ENCODE results near the gene ETV6.

GRCh38 chr12:11769723-11770514, 120.4 kb downstream of the ETV6 start:
- TF ChIP-seq, protein P1, sequence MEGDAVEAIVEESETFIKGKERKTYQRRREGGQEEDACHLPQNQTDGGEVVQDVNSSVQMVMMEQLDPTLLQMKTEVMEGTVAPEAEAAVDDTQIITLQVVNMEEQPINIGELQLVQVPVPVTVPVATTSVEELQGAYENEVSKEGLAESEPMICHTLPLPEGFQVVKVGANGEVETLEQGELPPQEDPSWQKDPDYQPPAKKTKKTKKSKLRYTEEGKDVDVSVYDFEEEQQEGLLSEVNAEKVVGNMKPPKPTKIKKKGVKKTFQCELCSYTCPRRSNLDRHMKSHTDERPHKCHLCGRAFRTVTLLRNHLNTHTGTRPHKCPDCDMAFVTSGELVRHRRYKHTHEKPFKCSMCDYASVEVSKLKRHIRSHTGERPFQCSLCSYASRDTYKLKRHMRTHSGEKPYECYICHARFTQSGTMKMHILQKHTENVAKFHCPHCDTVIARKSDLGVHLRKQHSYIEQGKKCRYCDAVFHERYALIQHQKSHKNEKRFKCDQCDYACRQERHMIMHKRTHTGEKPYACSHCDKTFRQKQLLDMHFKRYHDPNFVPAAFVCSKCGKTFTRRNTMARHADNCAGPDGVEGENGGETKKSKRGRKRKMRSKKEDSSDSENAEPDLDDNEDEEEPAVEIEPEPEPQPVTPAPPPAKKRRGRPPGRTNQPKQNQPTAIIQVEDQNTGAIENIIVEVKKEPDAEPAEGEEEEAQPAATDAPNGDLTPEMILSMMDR (IDR thresholded peaks at IDR 0.05) = no peak
- TF ChIP-seq EP300 (IDR thresholded peaks at IDR 0.05) = no peak
- no peak for TF ChIP-seq POLR2A (IDR thresholded peaks at IDR 0.05)

Data from upper lobe of left lung (tissue), 4 donors.